ENCODE data around the gene PGLYRP3. TPM values are rescaled to one million over a fixed set of nuclear protein-coding genes. Genes with fewer than 3 reads are reported as not detected.
A peak's percentile ranks its signal among the peaks of the same experiment; 100 is the strongest.

PGLYRP3 gene
- total RNA-seq, 5 donors from 2014 or later (not counting 1 experiment from before 2014, with no cell fraction given) = not detected

DNA sequence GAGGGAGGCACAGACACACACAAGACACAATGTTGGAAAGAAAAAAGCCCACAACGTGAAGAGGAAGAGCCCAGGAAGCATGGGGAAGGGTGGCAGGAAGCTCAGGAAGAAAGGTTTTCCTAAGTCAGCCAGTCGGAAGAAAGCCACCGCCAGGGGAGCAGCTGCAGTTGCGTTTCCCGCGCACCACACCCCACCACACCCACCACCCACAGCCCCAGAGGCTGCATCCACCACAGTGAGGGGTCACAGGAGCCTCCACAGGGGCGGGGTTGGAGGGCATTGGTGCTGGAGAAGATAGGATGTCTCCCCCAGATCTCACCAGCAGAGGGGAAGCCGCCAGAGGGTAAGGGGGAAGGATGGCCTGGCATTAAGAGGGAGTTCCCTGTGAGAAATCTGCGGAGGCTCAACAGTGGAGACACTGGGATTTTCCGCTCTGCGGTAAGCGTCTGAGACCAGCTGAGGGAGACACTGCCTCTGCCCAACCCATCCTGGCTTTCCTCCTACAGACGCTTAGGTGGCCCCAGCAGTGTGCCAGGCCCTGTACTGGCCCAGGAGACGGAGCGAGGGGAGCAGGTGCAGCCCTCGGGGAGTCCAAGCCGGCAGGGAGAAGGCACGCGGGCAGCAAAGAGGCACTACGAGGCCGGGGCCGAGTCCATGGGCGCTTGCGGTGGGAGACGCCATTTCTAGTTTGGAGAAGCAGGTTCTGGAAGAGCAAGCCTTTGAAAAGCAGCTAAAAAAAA is 19.8 kb downstream of the PGLYRP3 start:
- ChIA-PET POLR2A (no interaction called here), CTCF (no interaction called here)
- H3K27me3 Mint-ChIP-seq = peaks cover 11 to 22% of the 10 kb centered on the region in 2 donors
- no peaks in the 10 kb centered on the region for H3K9me3 Mint-ChIP-seq
- no peak for ATAC-seq (replicated peaks in 1 of 4)
- Histone ChIP-seq H3K4me3 (ENCODE audit: control insufficient read depth in 1 of 2, extremely low read depth in 1 of 2, low read length in 1 of 2) (no peak overlapping the region), H3K9me3 (no peaks in the 10 kb centered on the region), H3K36me3 (ENCODE audit: control insufficient read depth in 2 of 2, extremely low read depth in 1 of 2, insufficient read depth in 1 of 2, low read length in 1 of 2) (no peaks in the 10 kb centered on the region), H3K27me3 (replicated peaks in 1 of 2; ENCODE audit: control insufficient read depth in 2 of 2, extremely low read depth in 1 of 2, insufficient read depth in 2 of 2, low read length in 1 of 2) (peaks cover 0 to 32% of the 10 kb centered on the region in 2 experiments), H3K4me1 (ENCODE audit: control insufficient read depth in 1 of 2, extremely low read depth in 1 of 2, insufficient read depth in 2 of 2, low read length in 2 of 2) (peaks cover 8 to 26% of the 10 kb centered on the region in 2 experiments), H3K27ac (ENCODE audit: low read length) (no peak overlapping the region)
- H3K27ac Mint-ChIP-seq = peak overlapping the region in 1 of 2 donors; percentile 30
- H3K36me3 Mint-ChIP-seq = no peaks in the 10 kb centered on the region
- DNase-seq = no peak
- H3K4me3 Mint-ChIP-seq = peak overlapping the region in 1 of 3 donors; percentile 33
- WGBS (ENCODE audit: insufficient coverage) = 87% methylated on average over 19 of the region's 25 CpGs
- peaks cover 22 to 32% (median 29%) of the 10 kb centered on the region in 3 donors for H3K4me1 Mint-ChIP-seq

- Mint-ChIP-seq H3K4me3 (no peak overlapping the region), H3K27me3 (peaks cover 11 to 22% of the 10 kb centered on the region in 2 donors), H3K36me3 (no peaks in the 10 kb centered on the region), H3K4me1 (peaks cover 22 to 32% (median 29%) of the 10 kb centered on the region in 3 donors), H3K27ac (peak overlapping the region in 1 of 2 donors; percentile 30), H3K9me3 (no peaks in the 10 kb centered on the region)
- H3K27me3 ChIP-seq (replicated peaks in 1 of 2; ENCODE audit: control insufficient read depth in 2 of 2, extremely low read depth in 1 of 2, insufficient read depth in 2 of 2, low read length in 1 of 2) = peaks cover 0 to 28% of the 10 kb centered on the region in 2 experiments
- ATAC-seq (replicated peaks in 1 of 4) (no peak), DNase-seq (no peak)
- H3K4me3 ChIP-seq (ENCODE audit: control insufficient read depth in 1 of 2, extremely low read depth in 1 of 2, low read length in 1 of 2) = no peak overlapping the region
- peaks cover 8 to 26% of the 10 kb centered on the region in 2 experiments for H3K4me1 ChIP-seq (ENCODE audit: control insufficient read depth in 1 of 2, extremely low read depth in 1 of 2, insufficient read depth in 2 of 2, low read length in 2 of 2)
- no peak overlapping the region for H3K27ac ChIP-seq (ENCODE audit: low read length)
- WGBS (ENCODE audit: insufficient coverage) = 66% methylated on average over 5 of the region's 8 CpGs
- no peaks in the 10 kb centered on the region for H3K36me3 ChIP-seq (ENCODE audit: control insufficient read depth in 2 of 2, extremely low read depth in 1 of 2, insufficient read depth in 1 of 2, low read length in 1 of 2)
- POLR2A ChIA-PET = interaction anchor here in 1 of 2 donors (0.6 kb wide), 1 partner anchor 60 kb away, joined by 3 read pairs; no protein-coding TSS in a partner anchor
- CTCF ChIA-PET = no interaction called here
- H3K9me3 ChIP-seq = no peaks in the 10 kb centered on the region
Measured at GRCh38 chr1:153292185-153292584, 20.6 kb downstream of the PGLYRP3 start.

DNA sequence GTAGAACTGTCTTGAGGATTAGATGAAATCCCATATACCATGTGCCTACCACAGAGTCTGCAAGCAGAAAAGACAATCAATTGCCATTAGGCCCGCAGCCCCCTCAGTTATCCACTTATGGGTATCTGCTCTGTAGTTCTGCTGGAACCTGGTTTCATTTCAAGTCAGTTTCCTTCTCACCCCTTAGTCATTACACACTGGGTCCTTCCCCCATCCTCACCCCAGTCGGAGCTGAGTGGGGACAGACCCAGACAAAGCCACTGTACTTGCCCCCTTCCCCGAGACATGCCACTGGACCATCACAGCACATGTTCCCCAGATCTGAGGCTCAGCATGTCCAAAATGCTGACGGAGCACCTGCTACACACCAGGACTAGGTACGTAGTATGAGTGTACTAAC is 21.2 kb downstream of the PGLYRP3 start:
- WGBS (ENCODE audit: insufficient coverage) = 70% methylated on average over 1 of the region's 5 CpGs
- H3K9me3 ChIP-seq = no peaks in the 10 kb centered on the region
- Mint-ChIP-seq H3K4me1 (peaks cover 22 to 32% (median 29%) of the 10 kb centered on the region in 3 donors), H3K36me3 (no peaks in the 10 kb centered on the region), H3K9me3 (no peaks in the 10 kb centered on the region), H3K4me3 (no peak overlapping the region), H3K27me3 (peaks cover 11 to 19% of the 10 kb centered on the region in 2 donors), H3K27ac (no peak overlapping the region)
- H3K4me1 ChIP-seq (ENCODE audit: control insufficient read depth in 1 of 2, extremely low read depth in 1 of 2, insufficient read depth in 2 of 2, low read length in 2 of 2) = peaks cover 8 to 26% of the 10 kb centered on the region in 2 experiments
- H3K36me3 ChIP-seq (ENCODE audit: control insufficient read depth in 2 of 2, extremely low read depth in 1 of 2, insufficient read depth in 1 of 2, low read length in 1 of 2) = no peaks in the 10 kb centered on the region
- DNase-seq (no peak), ATAC-seq (replicated peaks in 1 of 4) (no peak)
- no peak overlapping the region for H3K27ac ChIP-seq (ENCODE audit: low read length)
- CTCF ChIA-PET = no interaction called here
- H3K27me3 ChIP-seq (replicated peaks in 1 of 2; ENCODE audit: control insufficient read depth in 2 of 2, extremely low read depth in 1 of 2, insufficient read depth in 2 of 2, low read length in 1 of 2) = peaks cover 2 to 24% of the 10 kb centered on the region in 2 experiments
- POLR2A ChIA-PET = interaction anchor here (0.6 to 0.7 kb wide), 2 partner anchors 61 to 1471 kb away, joined by 3 to 5 read pairs; no protein-coding TSS in a partner anchor
- no peak overlapping the region for H3K4me3 ChIP-seq (ENCODE audit: control insufficient read depth in 1 of 2, extremely low read depth in 1 of 2, low read length in 1 of 2)

DNA sequence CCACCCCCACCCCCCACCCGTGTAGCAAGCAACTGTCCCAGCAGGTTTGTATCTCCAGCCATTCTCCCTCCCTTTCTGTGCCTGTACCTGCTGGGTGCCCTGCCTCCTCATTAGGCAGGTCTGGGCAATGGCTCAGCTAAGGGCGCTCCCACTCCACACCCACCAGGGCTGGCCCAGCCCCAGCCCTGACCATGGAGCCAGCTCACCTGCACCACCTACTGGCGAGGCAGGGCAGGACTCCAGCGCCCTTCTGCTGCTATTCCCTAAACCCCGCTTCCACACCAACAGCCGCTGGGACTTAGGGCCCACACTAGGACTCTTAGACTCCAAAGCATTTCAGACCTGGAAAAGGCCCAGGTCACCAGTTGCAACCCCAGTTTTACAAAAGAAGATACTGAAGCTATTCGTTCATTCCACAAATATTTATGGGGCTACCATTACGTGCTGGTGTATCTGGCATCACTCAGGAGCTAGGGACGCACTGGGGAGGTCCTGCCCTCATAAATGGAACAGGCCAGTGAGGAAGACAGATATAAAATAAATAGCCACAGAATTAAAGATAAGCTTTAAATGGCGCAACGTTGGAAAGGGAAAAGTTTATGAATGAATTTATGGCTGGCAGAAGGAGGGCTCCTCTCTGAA is 24.0 kb downstream of the PGLYRP3 start:
- H3K36me3 Mint-ChIP-seq = no peaks in the 10 kb centered on the region
- Histone ChIP-seq H3K36me3 (ENCODE audit: control insufficient read depth in 2 of 2, extremely low read depth in 1 of 2, insufficient read depth in 1 of 2, low read length in 1 of 2) (no peaks in the 10 kb centered on the region), H3K27me3 (replicated peaks in 1 of 2; ENCODE audit: control insufficient read depth in 2 of 2, extremely low read depth in 1 of 2, insufficient read depth in 2 of 2, low read length in 1 of 2) (peaks cover 2 to 18% of the 10 kb centered on the region in 2 experiments), H3K4me1 (ENCODE audit: control insufficient read depth in 1 of 2, extremely low read depth in 1 of 2, insufficient read depth in 2 of 2, low read length in 2 of 2) (peaks cover 5 to 15% of the 10 kb centered on the region in 2 experiments), H3K4me3 (ENCODE audit: control insufficient read depth in 1 of 2, extremely low read depth in 1 of 2, low read length in 1 of 2) (no peak overlapping the region), H3K27ac (ENCODE audit: low read length) (no peak overlapping the region), H3K9me3 (no peaks in the 10 kb centered on the region)
- H3K27ac Mint-ChIP-seq = no peak overlapping the region
- ChIA-PET POLR2A (no interaction called here), CTCF (interaction anchor here in 1 of 2 donors (0.6 to 0.8 kb wide), 2 partner anchors 34 to 415 kb away, joined by 6 to 8 read pairs; no protein-coding TSS in a partner anchor)
- peaks cover 15 to 21% (median 16%) of the 10 kb centered on the region in 3 donors for H3K4me1 Mint-ChIP-seq
- DNase-seq (peak in 6 of 35 experiments; percentile 6 to 10 (median 8)), ATAC-seq (replicated peaks in 1 of 4) (no peak)
- peaks cover 11 to 16% of the 10 kb centered on the region in 2 donors for H3K27me3 Mint-ChIP-seq
- H3K9me3 Mint-ChIP-seq = no peaks in the 10 kb centered on the region
- WGBS (ENCODE audit: insufficient coverage) = 83% methylated on average over 7 of the region's 11 CpGs
- no peak overlapping the region for H3K4me3 Mint-ChIP-seq

DNA sequence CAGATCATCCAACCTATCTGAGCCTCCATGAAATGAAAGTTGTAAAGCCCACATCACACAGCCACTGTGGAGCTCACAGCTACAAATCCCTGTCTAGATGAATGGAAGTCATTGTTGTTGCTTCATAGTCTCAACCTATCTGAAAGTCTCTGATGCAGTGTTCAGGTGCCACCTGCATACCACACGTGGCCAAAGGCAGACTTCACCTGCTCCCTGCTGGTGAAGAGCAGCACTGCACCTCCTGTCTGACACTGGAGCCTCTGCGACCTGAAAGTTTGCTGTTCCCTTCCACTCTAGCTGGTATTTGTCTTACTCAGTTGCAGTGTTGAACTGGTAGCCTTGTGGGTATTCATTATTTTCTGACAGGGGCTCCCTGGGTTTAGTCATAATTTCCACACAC is 34.9 kb downstream of the PGLYRP3 start:
- H3K27ac ChIP-seq (ENCODE audit: low read length) = no peak overlapping the region
- Mint-ChIP-seq H3K9me3 (no peaks in the 10 kb centered on the region), H3K4me1 (no peaks in the 10 kb centered on the region), H3K36me3 (no peaks in the 10 kb centered on the region), H3K4me3 (no peak overlapping the region), H3K27me3 (peaks cover 26 to 47% of the 10 kb centered on the region in 2 donors), H3K27ac (no peak overlapping the region)
- ChIA-PET CTCF (no interaction called here), POLR2A (no interaction called here)
- H3K4me1 ChIP-seq (ENCODE audit: control insufficient read depth in 1 of 2, extremely low read depth in 1 of 2, insufficient read depth in 2 of 2, low read length in 2 of 2) = no peaks in the 10 kb centered on the region
- DNase-seq (peak in 22 of 35 experiments; percentile 8 to 59 (median 27)), ATAC-seq (replicated peaks in 1 of 4) (peak; percentile 62 to 76 (median 64))
- no peak overlapping the region for H3K4me3 ChIP-seq (ENCODE audit: control insufficient read depth in 1 of 2, extremely low read depth in 1 of 2, low read length in 1 of 2)
- H3K36me3 ChIP-seq (ENCODE audit: control insufficient read depth in 2 of 2, extremely low read depth in 1 of 2, insufficient read depth in 1 of 2, low read length in 1 of 2) = no peaks in the 10 kb centered on the region
- H3K9me3 ChIP-seq = no peaks in the 10 kb centered on the region
- WGBS (ENCODE audit: insufficient coverage) = 0% methylated on average over 1 of the region's 2 CpGs
- H3K27me3 ChIP-seq (replicated peaks in 1 of 2; ENCODE audit: control insufficient read depth in 2 of 2, extremely low read depth in 1 of 2, insufficient read depth in 2 of 2, low read length in 1 of 2) = peaks cover 4 to 10% of the 10 kb centered on the region in 2 experiments

- peaks cover 26 to 63% of the 10 kb centered on the region in 2 donors for H3K27me3 Mint-ChIP-seq
Measured at GRCh38 chr1:153272186-153272585, 40.6 kb downstream of the PGLYRP3 start.

More at GRCh38 chr1:153272186-153272585, 40.6 kb downstream of the PGLYRP3 start:
- H3K9me3 Mint-ChIP-seq = no peaks in the 10 kb centered on the region
- Histone ChIP-seq H3K36me3 (ENCODE audit: control insufficient read depth in 2 of 2, extremely low read depth in 1 of 2, insufficient read depth in 1 of 2, low read length in 1 of 2) (no peaks in the 10 kb centered on the region), H3K9me3 (no peaks in the 10 kb centered on the region), H3K4me3 (ENCODE audit: control insufficient read depth in 1 of 2, extremely low read depth in 1 of 2, low read length in 1 of 2) (no peak overlapping the region), H3K4me1 (ENCODE audit: control insufficient read depth in 1 of 2, extremely low read depth in 1 of 2, insufficient read depth in 2 of 2, low read length in 2 of 2) (no peaks in the 10 kb centered on the region), H3K27me3 (replicated peaks in 1 of 2; ENCODE audit: control insufficient read depth in 2 of 2, extremely low read depth in 1 of 2, insufficient read depth in 2 of 2, low read length in 1 of 2) (peaks cover 0 to 19% of the 10 kb centered on the region in 2 experiments), H3K27ac (ENCODE audit: low read length) (no peak overlapping the region)
- H3K36me3 Mint-ChIP-seq = no peaks in the 10 kb centered on the region
- no peak for ATAC-seq (replicated peaks in 1 of 4)
- POLR2A ChIA-PET = no interaction called here
- no peak overlapping the region for H3K27ac Mint-ChIP-seq
- WGBS (ENCODE audit: insufficient coverage) = 55% methylated on average over 1 of the region's 1 CpG
- no peak overlapping the region for H3K4me3 Mint-ChIP-seq
- no peak for DNase-seq
- CTCF ChIA-PET = interaction anchor here in 1 of 2 donors (1.0 kb wide), 1 partner anchor 10 kb away, joined by 3 read pairs; no protein-coding TSS in a partner anchor
- H3K4me1 Mint-ChIP-seq = no peaks in the 10 kb centered on the region
